TTC549 (cell line): ENCODE results near the gene ZNF354B.
"Not testable (repeated sequence)": the region's sequence is repeated elsewhere in the genome, so short reads cannot be mapped to it uniquely, and the experiment has no call there.

Experiments
- FAIRE-seq: peaks from 2 replicates; lab custom pipeline; 2012; peaks lifted over from hg19 to GRCh38; lab: Jason Lieb, UNC

The ZNF354B gene

DNA sequence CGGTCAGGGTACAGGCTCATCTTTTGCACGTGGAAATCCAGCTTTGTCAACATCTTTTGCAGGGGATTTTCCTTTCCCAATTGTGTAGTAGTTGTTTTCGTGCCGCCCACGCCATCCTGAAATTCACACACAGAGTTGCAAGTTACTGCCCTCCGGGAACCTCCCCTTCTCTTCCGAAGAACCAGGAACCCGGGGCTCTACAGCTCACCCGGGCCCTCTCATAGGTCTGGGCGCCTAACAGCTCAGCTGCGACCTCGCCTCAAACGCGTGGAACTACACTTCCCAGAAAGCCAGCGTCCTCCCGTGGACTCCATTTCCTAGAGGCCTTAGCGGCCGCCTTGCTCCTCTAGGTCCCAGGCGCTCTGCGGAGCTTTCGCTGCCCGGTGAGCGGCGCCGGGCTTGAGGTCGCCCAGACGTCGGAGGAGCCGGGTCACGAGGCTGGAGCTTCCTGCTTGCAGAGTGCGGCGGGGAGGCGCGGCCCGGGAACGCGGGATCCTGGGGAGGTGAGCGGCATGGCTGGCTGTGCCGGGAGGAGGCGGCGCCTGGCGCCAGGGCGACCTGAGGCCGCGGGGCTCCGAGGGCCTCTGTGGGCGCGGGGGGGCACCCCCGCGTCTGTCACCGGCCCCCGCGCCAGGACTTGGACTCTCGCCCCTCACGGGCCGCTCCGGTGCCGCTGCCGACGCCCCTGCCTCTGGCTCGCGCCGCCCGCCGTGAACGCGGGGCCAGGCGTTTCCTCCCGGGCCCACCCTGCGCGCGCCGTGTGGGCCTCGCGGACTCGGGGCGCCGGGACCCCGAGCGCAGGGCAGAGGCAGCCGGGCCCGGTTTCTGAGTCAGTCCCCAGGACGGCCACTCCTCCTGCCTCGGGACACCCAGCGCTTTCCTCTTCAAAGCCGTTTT, at the start of gene ZNF354B:
TSS of gene ZNF354B (plus strand) at position 329 of the 897 bp plus-strand sequence. CDS start 1,095 bp downstream, outside the sequence.
- peak; percentile 17 for FAIRE-seq

DNA sequence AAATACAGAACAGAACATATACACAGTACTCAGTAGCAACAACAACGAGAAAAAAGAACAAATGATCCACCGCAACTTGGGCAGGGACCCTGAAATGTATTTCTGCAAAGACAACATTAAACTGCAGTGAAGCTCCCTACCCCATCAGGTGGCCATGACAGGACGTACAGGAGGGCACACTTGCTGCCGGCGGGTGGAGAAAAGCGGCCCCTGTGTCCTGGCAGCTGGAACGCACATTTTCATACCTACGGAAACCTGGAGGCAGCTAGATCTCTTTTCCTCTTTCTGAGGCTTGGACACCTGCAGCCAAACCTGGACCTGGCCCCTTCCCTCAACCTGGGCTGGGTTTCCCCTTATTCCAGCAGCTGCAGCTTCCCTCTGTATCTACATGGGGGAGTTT, 42.2 kb upstream of the ZNF354B start:
- FAIRE-seq = no peak

DNA sequence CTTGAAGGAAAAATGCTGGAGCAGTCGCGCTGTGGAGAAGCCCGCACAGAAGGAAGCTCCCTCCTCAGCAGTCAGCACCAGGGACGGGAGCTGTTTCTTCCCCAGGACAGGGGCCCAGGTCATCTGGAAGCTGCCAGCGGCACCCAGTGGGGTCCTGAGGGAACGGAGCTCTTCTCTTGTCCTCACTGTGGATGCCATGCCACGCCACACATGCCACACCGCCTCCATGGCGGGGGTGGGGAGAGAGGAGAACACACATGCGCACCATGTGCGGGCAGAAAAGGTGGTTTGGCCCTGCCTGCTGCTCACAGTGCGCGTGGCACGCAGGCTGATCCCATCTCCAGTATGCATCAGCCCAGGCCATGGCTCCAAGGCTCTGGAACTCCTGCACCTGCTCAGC, 41.7 kb upstream of the ZNF354B start:
- no peak for FAIRE-seq

DNA sequence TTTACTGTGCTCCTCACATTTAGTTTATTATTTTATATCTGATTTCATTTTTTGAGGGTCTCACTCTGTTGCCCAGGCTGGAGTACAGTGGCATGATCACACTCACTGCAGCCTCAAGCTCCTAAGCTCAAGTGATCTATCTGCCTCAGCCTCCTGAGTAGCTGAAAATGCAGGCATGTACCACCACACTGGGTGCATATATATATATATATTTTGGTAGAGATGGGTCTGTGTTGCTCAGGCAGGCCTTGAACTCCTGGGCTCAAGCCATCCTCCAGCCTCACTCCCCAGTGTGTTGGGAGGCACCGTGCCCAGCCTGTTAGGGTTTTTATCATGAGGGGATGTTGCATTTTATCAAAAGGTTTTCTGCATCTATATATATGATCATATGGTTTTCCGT, 39.8 kb upstream of the ZNF354B start:
- FAIRE-seq = no peak

DNA sequence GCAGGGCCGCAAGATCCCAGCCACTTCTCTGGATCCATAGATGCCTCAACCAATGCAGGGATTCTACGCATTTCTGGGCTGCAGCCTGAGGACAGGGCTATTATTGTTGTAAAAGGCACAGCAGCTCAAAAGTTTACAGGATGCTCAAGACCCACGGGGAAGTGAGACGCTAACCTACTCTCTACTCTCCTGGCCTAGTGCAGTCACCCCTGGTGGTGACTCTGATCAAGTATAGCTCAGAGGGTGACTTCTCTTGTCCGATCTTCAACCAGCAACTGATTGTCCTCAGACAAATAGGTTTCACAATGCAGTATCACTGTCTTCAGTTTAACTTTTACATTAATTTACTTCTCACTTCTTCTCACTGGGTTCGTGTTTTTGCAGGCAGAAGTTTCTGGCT, 34.3 kb upstream of the ZNF354B start:
- FAIRE-seq = no peak

DNA sequence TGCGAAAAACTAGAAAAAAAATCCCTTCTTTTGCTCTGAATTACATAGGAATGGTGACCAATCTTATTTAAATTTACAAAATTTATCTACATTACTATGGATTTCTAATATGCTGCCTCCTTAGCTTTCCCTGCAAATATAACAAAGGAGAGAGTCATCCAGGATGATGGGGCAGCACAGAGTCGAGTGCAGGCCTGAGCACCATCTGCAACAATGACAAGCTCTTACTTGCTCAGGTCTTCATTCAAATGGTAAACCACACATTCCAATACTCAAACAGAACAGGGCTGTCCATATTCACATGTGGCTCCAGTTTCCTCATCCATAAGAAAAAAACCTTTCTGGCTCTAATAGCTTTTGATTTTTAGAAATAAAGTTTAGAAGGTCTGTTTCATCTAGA, 33.5 kb upstream of the ZNF354B start:
- no peak for FAIRE-seq

DNA sequence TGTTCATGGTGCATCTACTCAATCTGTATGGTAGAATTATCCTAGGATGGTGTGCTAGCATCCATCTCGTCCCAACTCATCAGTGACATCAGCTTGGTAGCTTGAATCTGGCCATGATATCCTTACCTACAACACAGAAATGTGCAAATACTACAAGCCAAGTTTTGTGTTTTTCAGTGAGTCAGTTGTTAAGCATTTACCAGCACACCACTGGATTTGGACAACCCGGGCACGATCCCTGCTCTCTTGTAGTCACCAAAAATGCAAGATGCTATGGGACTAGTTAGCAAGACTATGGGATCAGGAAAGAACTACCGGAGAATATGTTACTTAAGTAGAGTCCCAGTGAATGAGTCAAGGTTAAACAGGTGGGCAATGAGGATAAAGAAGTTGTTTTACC, 32.1 kb upstream of the ZNF354B start:
- no peak for FAIRE-seq

DNA sequence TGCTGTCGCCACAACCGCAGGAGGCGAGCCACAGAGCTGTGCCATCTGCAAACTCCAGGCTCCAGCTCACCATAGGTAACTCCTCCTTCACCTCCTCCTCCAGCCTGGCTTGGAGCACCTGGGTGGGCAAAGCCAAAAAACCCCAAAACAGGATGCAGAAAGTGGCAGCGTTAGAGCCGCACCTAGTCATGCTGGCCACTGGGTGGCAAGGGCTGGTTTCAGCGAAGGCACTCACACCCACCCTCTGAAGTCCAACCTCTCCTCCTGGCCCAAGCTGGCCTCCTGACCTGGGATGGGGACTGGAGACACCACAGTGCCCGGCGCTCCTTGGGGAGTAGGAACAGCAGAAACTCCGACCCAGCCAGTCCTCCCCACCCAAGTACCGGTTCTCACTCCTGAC, 28.7 kb upstream of the ZNF354B start:
- FAIRE-seq = no peak

DNA sequence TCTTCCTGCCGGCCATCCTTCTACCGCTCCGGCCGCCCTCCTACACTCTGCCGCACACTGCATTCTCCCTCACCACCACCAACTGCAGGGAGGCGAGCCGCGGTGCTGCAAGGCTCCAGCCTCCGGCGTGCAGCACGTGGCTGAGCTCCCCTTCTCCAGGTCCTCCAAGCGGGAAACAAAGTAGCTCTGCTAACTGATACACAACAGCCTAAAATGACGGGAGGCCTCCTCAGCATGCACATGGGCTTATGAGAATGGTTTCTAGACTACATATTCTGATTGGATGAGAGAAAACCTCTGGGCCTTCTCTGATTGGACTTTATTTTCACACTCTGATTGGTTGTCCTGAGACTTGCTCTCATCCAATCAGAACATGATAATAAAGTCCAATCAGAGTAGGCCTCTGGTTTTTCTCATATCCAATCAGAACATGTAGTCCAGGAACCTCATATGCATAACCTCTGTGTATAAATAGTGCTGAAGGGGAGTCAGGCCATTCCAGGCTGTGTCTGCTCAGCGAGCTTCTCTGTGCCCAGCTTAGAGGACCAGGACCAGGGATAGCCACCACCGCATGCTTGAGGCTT, 27.0 kb upstream of the ZNF354B start:
- FAIRE-seq = no peak

DNA sequence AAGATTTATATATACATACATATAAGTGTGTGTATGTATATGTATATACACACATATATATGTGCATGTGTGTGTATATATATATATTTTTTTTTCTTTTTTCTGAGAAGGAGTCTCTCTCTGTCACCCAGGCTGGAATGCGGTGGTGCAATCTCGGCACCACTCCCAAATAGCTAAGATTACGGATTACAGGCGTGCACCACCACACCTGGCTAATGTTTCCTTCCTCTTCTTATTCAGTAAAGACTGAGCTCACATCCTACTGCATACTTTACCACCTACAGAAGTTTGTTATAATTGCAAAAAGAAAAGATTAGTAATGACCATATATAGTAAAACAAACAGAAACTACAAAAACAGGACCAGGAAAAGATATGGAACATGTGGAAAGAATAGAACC, 23.1 kb upstream of the ZNF354B start:
- FAIRE-seq = no peak

DNA sequence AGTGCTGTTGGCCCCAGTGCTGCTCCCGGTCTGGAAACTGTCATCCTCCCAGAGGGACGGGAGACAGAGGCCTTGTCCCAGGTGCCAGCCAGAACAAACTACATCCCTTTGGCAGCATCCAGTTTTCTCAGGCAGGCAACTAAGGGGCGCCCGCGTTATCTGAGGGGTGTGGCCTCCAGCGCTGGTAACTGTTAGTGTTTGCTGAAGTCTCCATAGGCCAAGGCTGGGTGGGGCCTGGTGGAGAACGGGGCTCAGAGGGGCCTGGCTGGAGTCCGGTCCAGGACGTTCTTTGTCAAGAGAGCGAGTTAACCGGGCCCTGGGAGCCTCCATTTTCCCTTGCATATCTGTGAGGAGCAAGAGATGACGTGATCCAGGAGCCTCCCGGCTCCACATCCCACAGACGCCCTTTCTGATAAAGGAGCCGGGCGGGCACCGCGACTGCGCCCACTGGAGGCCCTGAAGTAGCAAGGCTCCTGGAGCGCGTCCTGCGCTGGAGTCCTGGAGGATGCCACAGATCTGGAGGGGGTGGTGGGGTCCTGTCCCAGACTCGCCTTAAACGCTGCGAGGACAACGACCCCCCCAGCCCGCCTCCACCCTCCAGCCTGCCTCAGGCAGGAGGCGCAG, 20.9 kb upstream of the ZNF354B start:
- not testable (repeated sequence) for FAIRE-seq

DNA sequence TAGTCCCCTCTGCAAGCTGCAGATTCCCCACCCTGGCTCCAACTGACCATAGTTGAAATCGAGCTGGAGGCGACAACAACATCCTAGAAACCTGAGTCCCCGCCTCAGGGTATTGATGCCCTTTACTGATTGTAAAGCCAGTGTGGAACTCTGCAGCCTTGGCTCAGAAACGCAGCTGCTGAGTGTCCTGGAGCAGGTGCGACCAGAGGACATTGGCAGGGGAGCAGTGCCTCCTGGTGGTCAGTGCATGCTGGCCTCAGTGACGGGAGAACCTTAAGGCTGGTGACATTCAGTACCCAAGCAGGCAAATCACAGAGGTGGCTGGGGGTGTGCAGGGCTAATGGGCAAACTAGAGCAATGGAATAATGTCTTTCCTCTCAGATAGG, 20.4 kb upstream of the ZNF354B start:
- FAIRE-seq = no peak

DNA sequence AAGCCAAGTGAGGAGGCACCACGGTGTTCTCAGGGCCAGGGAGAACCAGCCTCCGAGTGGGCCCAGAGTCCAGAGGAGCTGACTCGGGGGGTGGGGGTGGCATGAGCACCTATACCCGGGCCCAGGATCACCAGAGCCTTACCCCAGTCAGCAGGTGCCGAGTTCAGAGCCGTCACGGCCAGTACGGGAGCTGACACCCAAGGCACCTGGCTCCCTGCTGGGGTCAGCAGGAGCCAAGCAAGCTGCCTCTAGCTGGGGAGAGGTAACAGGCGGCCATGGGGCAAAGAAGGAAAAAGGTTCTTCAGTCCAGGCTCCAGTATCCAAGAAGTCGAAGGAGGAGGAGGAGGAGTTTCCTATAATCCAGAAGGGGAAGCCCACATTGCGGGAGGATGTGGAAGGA, 19.4 kb upstream of the ZNF354B start:
- not testable (repeated sequence) for FAIRE-seq

DNA sequence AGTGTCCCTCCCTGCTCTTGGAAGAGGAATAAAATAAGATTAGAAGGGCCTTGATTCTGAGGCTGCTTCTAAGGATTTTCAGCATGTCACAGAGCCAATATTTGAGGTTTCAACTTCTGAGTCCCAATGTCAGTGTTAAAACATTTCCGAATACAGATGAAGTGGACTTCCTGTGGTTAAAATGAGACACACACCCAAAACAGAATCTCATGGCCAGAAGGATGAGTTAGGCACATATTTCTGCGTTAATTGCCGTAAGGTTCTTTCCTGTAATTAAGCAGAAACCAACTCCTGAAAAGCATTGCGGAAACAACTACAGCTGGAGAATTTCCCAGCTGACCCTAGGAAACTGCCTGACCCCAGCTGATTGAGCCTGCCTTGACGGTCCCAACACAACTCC, 10.4 kb upstream of the ZNF354B start:
- FAIRE-seq = no peak

DNA sequence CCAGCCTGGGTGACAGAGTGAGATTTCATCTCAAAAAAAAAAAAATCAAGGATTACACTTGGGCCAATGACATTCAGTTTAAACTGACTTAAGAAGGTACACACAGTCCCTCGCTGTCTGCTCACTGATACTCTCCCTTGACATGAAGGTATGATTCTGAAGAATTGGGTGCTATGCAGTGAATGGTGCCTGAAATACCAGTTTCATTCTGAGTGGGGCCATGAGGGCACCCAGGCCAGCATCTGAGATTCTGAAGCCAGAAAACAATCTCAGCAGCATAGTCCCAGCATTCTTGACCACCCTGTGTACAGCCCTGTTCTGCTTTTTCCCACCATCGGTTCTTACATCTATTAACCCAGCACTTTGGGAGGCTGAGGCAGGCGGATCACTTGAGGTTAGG, 7.8 kb upstream of the ZNF354B start:
- FAIRE-seq = no peak

DNA sequence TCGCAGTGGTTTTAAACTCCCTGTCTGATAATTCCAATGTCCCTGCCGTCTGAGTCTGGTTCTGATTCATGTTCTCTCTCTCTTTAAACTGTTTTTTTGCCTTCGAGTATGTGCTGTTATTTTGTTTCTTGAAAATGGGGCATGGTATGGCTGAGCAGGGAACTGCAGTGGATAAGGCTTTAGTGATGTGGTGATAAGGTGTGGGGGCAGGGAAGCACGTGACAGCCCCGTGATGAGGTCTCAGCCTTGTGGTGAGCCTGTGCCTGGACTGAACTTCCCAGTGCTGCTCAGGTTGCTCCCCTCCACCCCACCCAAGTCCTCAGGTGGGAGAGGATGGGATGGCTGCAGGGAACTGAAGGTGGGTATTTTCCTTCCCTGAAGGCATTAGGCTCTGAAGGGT, 5.5 kb upstream of the ZNF354B start:
- FAIRE-seq = no peak

DNA sequence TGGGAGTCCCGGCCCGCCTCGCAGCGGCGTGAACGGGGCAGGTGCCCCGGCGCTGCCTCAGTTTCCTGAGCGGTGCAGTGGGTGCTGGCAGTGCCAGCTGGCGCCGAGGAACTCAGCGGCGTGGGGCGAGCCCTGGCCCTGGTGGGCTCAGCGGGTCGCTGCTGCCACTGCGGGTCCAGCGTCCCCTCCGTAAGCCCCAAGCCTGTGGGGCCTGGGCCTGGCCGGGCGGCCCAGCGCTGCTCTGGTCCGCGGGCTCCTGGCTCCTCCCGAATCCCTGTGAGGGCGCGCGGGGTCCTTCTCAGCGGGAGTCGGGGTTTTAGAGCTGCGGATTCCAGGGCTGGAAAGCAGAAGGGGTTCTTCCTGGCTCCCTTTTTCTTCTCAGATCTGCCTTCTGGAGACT, 862 bp downstream of the ZNF354B start:
- FAIRE-seq = not testable (repeated sequence)

DNA sequence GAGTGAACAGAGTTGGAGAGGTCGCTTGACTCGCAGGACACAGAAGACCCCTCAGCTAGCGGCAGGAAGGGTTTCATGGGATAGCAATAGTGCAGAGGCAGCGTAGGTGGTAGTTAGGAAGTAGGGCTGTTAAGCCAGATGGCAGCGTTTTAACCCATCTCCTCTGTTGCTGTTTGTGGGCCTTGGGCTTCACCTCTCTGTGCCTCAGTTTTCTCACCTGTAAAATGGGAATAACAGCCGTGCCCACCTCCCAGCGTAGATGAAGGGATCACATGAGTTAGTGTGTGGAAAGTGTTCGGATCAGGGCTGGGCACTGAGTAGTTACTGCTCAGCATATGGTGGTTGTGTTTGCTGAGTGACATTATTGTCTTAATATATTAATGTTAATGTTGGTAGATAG, 1.9 kb downstream of the ZNF354B start:
- FAIRE-seq = no peak

DNA sequence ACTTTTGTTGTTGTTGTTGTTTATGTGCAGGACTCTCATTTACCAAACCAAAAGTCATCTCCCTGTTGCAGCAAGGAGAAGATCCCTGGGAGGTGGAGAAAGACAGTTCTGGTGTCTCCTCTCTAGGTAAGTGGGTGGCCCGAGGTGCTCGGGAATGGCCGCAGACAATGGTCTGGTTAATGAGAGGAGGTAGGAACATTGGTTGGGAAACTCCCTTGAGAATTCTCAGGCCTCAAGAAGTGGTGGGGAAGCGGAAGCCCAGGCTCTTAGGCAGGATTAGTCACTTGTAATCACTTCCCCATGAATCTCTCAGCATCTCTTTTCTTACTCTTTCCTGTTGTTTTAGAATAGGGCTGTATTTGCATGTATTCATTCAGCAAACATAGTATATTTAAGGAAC, 7.2 kb downstream of the ZNF354B start:
- FAIRE-seq = no peak

DNA sequence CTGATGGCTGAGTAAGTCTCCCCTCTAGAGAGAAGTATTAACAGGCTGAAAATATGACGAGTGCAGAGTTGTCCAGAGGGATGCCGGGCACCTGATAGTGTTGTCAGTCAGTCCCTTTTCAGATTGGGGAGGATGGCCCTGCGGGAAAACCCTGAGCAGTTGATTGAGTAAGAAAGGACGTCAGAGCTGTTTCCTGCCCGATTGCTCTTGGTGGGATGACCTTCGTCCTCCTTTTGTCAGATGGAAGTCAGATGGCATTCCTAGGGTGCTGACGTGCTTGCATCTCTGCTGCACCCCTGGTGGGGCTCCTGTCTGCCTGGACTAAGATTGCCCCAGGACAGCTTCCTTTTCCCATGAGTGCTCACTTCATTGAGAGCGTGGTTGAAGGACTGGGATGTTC, 9.8 kb downstream of the ZNF354B start:
- no peak for FAIRE-seq

DNA sequence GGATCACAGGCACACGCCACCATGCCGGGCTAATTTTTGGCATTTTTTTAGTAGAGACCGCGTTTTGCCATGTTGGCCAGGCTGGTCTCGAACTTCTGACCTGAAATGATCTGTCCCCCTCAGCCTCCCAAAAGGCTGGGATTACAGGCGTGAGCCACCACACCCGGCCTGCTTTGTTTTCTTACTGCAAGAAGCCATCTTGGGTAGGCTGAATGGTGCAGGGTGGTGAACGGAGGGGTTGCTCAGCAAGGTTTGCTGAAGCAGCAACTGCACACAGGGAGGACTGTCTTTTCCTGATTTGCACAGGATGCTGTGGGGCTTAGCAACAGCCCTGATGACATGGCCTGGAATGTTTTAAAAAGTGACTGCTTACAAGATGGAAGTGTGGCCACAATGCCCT, 10.7 kb downstream of the ZNF354B start:
- FAIRE-seq = no peak

DNA sequence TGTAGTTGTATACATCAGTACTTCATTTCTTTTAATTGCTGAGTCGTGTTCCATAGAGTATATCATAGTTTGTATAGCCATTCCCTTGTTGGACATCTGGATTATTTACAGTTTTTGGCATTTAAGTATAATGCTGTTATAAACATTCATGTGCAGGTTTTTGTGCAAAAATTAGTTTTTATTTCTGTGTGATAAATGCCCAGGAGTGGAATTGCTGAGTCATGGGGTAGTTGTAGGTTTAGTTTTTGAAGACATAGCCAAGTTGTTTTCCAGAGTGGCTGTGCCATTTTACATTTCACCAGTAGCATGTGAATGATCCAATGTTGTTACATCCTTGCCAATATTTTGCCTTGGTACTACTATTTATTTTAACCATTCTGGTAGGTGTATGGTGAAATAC, 12.5 kb downstream of the ZNF354B start:
- FAIRE-seq = no peak

DNA sequence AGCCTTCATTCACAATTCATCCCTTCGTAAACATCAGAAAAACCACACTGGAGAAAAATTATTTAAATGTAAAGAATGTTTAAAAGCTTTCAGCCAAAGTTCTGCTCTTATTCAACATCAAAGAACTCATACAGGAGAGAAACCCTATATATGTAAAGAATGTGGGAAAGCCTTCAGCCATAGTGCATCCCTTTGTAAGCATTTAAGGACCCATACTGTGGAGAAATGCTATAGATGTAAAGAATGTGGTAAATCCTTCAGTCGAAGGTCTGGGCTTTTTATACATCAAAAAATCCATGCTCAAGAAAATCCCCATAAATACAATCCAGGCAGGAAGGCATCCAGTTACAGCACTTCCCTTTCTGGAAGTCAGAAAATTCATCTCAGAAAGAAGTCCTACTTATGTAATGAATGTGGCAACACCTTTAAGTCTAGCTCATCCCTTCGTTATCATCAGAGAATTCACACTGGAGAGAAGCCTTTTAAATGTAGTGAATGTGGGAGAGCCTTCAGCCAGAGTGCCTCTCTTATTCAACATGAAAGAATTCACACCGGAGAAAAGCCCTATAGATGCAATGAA, 23.5 kb downstream of the ZNF354B start:
- FAIRE-seq = not testable (repeated sequence)
